NCI-H446 (cell line): ENCODE measurements around the gene HSFX3.
"Not testable (repeated sequence)": the region's sequence is repeated elsewhere in the genome, so short reads cannot be mapped to it uniquely, and the experiment has no call there.

Experiments
- DNase-seq, 2 experiments: peaks; one replicate each; lab custom pipeline; 2025; lab: John Stamatoyannopoulos, UW

HSFX3 gene, protein sequence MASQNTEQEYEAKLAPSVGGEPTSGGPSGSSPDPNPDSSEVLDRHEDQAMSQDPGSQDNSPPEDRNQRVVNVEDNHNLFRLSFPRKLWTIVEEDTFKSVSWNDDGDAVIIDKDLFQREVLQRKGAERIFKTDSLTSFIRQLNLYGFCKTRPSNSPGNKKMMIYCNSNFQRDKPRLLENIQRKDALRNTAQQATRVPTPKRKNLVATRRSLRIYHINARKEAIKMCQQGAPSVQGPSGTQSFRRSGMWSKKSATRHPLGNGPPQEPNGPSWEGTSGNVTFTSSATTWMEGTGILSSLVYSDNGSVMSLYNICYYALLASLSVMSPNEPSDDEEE

DNA sequence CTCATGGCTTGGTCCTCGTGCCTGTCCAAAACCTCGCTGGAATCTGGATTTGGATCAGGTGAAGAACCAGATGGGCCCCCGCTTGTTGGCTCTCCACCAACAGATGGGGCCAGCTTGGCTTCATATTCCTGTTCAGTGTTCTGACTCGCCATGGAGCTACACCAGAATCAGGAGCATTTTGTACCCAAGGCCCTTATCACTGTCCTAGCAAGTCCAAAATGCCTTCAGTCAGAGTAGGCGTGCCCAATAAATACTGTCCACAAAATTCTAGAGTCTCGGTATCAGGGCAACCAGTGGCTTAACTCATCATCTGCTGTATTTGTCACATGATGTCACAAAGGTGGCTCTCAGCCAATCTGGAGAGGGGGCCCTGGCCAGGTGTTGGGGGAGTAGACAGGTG lies at the start of gene HSFX3:
Gene HSFX3, minus strand, starts transcription at position 224 of the 400 bp plus-strand sequence. Its CDS starts 72 bp downstream, at position 152.
- DNase-seq: not testable (repeated sequence)

DNA sequence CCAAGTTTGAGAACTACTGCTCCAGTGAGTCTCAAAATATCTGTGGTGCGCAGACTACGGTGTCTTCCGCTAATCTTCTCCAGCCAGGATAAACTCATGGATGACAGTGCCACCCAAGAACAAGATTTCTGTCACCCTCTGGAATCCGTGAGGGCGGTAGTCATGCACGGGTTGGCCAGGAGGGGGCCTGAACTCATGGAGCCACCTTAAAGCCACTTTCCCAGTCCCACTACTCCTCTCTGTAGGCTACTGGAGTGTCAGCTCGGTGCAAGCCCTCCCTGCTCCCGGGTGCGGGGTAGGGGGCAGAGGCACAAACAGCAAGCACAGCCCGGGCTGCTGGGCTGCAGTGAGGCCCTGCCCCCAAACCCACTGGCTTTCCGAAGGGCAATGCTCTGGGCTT lies 48.9 kb upstream of the HSFX3 start:
- DNase-seq: not testable (repeated sequence)

DNA sequence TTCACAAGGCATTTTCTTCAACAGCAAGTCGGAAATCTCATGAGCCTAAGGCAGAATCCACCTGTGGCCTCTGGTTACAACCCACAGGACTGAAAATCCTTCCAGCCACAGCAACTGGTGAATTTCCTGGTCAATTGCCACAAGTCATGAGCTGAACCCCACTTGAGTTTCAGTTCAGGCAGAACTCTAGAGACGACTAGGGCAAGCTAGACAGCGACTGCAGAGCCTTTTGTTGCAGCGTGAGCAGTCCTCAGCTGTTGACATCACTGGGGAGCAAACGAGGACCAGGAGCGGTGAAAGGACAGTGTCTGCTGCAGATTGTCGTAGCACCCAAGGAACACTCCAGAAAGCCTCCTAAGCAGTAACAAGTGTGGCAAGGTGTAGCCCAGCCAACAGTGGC lies 46.2 kb upstream of the HSFX3 start:
- not testable (repeated sequence) for DNase-seq

DNA sequence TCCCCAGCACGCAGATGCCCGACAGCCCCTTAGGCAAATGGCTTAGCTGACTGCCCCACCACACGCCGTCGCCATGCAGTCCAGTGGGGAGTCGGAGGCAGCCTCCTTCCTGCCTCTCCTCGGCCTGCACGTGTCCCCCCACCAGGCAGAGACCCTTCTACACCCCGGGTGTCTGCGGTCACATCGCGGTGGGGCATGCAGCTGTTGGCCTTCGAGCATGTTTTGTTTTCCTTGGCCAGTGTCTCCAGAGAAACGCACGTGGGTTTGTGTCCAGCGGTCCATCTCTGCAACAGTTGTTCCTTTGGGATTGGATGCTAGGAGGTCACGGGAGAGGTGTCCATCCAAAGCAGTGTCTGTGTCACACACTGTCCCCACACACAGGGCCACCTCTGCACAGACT lies 45.5 kb upstream of the HSFX3 start, which contains the start of gene HSFX2:
Gene HSFX2, minus strand, starts transcription at position 101 of the 400 bp plus-strand sequence. CDS start 614 bp downstream, outside the sequence.
- DNase-seq: not testable (repeated sequence)

DNA sequence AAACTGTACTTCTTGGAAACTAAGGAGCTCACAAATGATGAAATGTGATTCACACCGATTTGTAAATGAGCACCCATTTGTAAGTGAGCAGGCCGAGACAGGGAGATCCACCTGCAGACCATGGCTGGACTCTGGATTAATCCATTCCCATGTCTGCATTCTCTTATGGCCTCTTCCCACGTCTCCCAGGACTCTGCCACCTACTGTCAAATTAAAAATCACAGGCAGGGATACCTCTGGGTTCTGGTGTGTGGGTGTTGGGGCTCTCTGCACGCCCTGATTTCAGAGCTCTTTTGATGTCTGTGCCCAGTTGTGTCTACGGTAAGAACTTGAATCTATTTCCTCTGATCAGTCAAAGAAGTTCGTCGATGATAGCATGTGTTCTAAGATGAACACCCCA lies 41.3 kb upstream of the HSFX3 start:
- not testable (repeated sequence) for DNase-seq

DNA sequence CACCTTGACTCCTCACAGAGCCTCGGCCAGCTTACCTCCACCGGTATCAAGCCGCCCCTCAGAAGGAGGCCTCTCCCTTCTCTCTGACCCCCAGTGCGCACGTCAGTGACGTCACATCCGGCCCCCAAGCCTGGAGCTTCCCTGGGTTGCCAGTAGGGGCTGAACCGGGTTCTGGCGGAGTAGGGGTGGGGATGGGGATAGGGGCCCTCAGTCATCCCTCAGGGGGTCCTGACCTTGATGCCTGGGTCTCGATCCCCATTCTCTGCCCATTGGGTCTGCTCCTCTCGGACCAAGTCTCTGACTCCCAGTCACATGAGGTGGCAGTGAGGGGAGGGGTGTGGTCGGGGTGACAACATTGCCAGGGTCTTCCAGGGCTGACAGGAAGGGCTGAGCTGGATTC lies 37.6 kb upstream of the HSFX3 start, which contains the start of gene MAGEA9B:
Gene MAGEA9B, minus strand, starts transcription at position 101 of the 400 bp plus-strand sequence. CDS start 4,280 bp downstream, outside the sequence.
- not testable (repeated sequence) for DNase-seq

DNA sequence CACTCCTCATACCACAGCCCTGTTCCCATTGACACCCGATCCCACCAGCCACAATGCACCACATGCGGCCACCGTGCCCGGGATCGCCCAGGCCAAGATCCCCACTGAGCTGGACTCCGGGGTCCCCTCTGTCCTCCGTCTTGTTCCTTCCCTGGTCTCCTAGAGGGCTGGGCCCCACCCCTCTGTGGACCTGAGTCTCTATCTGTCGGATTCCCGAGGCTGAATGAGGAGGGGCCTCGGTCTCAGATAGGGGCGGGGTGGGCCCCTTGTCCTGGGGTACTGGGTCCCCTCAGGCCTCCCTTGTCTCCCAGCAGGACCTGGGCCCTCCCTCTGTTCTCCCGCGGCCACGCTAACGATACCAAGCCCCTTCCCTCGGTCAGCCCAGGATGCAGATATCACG lies 35.9 kb upstream of the HSFX3 start:
- not testable (repeated sequence) for DNase-seq

DNA sequence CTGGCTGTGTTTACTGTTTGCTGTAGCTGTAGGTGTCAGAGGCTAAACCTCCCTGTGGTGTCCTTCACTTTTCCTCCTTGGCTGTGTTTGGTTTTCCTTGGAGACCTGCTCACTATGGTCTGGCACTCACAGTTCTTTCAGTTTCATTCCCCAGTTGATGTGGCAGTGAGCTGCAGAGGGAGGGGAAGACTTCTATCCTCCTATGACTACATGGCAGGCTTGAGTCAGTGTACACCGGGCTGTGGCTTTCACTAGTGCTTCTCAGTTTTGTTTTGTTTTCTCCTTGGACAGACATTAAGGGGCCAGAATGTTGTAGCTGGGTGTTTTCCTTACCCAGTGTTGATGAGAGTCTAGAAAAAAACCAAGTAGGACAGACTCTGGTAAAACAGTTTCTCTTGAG lies 23.7 kb upstream of the HSFX3 start:
- not testable (repeated sequence) for DNase-seq

DNA sequence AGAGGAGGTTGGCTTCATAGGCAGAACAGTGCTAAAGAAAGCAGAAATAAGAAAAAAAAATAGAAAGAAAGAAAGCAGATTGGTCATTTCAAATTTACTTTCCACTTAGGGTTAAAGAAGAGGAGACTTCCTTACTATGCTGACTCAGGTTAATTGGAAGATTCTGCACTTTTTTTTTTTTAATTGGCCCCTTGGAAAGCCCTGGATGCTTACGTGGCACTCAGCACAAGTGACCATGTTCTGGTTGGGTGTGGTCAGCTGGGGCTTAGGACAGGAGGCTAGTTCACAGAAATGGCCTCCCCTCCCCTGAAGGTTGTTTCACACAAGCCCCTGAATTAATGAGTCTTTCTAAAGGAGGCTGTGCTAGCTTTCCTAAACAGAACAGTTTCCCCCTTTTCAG lies 23.0 kb upstream of the HSFX3 start:
- DNase-seq: no peak

DNA sequence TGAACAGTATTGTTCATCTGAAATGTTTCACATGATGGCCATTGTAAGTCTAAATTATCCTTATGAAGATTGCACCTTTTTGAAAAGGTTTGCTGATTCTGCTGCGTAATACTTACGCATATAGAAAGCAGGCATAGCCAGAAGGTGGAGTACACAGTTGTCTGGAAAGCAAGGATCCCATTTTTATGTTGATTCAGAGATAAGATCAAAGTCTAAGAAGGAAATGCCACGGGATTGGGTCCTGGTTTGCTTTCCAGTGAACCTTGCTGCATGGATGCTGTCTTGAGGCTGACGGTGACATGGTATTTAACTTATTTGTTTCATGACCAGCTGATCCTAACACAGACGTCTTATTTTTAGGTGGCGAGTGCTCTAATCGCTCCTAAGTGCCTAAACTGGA lies 22.0 kb upstream of the HSFX3 start:
- DNase-seq: no peak

DNA sequence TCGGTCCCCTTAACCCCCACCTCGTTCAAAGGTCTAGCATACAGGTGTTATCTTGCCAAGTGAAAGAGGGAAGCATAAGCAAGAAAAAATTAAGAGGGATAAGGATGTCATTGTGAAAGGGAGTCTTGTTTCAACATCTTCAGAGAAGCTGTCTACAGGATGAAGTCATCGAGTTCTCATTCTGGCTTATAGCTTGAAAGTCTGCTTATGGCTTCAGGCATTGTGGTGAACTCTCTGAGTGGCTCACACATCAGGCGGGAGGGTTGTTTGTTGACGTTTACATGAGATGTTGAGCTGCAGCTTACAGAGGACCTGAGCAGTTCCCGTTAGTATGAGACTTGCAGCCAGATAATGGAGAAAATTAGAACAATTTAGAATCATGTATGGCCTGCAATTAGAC lies 20.9 kb upstream of the HSFX3 start:
- no peak for DNase-seq

DNA sequence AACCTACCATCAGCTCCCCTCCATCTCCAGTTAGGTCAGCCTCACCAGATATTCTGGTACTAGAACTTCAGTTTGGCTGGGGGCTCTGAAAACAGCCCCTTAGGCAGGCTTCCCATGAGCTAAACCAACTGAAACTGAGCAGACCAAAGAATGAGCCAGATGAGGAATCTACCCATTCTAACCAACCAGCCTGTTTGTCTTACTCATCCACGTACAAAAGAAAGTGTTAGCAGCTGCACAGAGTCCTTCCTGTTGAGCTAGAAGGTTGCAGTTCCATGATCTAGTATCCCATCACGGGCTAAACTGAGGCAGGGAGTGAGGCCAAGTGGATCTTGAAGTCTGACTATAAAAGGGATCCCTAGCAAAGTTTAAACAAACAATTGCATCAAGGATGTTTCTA lies 20.0 kb upstream of the HSFX3 start:
- DNase-seq: no peak

DNA sequence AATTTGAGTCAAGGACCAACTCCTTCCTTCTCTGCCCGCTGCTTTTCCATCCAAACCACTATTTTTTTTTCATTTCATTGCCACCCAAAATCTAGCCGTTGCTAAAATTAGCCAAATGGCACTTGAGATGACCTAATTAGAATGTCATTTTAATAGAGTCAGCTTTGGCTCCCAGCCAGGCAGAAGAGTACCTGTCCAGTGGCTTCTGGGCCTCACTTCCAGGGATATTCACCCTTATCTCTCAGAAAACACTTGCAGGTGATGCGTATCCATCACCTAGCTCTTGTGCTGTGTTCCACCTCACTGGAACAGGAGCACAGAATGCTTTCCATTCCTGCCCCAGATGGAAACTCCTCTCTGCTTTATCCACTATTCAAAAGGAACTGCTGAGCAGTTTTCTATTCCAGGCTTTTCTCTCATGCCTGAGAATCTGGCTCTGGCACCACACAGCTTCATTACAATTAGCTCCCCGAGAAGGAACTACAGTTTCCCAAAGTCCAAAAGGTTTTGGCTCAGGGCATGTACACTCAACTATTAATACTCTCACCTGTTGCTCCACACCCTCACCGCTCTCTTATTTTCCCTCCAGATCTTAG lies 19.1 kb upstream of the HSFX3 start:
- DNase-seq: no peak

DNA sequence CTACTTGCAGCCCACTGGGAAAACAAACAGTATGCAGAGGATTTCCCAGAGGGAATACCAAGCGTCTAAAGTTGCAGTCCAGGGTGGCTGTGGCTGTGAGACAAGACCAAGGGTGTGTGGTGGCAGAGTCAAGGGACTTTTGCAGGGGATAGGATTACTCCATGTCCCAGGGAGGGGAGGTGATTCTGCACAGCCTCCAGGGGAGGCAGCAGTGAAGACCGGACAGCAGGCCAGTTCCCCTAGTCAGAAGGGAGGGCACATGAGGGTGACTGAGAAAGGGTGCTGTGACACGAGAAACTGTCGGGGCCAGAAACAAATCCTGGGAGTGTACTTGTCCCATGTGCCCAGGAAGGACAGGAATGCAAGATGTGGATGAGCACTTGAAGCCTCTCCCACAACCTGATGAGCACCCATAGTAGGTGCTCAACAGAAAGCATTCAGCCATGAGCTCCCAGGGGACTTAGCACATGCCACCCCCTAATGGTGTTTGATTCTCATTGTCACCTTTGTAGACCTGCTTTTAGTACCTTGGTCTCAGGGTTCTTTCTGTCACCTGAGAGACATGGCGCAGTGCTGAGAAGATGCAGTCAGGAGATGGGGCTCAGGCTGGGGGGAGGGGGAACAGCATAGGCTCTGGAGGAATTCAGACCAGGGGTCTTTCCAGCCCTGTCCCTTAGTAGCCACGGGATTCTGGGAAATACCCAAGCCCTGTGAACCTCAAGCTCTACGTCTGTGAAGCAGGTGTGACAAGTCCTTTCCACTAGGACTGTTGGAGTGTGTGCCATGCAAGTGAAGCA lies 18.1 kb upstream of the HSFX3 start:
- no peak for DNase-seq

DNA sequence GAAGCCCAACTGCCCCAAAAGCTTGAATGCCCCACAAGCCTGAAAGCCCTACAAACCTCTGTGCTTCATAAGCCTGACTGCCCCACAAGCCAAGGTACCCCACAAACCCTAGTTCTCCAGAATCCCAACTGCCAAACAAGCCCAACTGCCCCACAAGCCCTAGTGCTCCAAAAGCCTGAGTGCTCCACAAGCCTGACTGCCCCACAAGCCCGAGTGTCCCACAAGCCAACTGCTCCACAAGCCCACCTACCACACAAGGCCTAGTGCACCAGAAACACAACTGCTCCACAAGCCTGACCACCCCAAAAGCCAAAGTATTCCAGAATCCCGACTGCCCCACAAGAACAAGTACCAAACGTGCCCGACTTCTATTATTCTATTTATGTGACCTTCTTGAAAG lies 13.6 kb upstream of the HSFX3 start:
- no peak for DNase-seq

DNA sequence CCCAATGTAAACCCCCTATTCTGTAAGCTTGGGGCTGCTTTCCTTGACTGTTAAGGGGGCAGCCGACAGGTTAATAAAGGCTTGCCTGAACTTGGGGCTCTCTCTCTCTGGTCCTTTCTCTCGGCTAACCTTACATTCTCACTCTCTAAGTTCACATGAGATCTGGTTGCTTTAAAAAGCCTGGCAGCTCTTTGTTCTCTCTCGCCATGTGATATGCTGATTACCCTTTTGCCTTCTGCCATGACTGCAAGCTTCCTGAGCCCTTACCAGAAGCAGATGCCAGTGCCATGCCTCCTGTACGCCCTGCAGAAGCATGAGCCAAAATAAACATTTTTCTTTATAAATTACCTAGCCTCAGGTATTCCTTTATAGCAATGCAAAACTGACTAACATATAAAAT lies 5.5 kb upstream of the HSFX3 start:
- not testable (repeated sequence) for DNase-seq

DNA sequence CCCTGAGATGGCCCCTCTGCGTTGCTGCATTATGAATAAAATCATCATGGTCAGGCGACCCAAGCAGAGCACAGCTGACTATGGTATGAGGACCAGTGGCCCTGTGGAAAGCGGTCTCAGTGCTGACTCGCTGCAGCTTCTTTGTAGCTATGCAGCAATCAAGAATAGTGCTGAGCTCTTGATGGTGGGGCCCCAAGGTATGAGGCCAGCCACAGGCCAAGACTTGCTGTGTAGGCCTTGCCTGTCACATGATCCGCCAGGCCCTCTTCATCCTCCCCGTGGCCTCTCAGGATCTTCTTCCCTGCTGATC lies 2.2 kb upstream of the HSFX3 start:
- DNase-seq: not testable (repeated sequence)

DNA sequence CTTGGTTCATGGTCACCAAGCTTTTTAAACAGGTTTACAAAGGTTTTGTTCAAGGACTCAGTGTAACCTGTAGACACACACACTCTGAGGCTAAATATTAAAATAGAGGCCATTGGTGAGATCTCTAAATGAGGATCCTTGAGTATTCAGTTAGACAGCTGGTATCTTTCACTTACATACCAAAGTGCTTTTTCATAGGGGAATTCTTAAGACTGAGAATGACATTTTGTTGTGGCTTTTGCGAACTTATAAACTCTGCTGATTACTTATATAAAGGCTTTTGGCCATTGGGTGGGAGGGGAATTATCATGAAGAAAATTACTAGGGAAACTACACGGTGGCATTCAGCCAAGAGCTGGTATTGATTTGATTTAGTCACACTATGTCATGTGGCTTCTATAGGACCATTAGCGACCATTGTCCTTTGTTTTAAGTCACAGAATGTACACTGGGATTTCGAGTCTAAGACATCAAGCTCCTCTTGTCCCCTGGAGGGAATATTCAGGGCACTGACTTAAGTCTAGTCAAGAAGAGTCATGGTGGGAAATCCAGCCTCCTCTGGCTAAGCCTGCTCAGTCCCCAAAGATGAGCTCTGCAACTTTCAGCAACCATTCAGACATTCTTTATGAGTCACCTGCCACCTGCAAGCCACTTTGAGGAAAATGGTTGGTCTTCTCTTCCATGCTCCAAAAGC lies 1.7 kb upstream of the HSFX3 start:
- DNase-seq: not testable (repeated sequence)

DNA sequence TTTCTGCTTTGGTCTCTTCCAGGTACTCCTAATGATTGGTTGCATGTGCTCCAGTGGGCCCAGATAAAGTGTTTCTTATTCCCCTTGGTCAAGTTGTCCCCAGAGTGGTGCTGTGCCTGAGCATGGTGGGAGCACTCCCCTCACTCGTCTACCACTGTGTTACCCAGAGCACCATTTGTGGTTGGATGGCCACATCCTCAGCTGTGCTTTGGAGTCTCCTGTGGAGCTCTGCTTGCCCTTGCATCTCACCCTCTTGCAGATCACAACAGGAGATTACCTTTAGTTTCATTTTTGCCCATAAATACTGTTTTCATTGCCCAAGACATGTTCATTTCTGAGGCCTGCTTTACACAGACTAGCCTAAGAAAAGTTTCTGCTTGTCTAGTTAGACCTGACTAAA lies 730 bp upstream of the HSFX3 start:
- DNase-seq: not testable (repeated sequence)

DNA sequence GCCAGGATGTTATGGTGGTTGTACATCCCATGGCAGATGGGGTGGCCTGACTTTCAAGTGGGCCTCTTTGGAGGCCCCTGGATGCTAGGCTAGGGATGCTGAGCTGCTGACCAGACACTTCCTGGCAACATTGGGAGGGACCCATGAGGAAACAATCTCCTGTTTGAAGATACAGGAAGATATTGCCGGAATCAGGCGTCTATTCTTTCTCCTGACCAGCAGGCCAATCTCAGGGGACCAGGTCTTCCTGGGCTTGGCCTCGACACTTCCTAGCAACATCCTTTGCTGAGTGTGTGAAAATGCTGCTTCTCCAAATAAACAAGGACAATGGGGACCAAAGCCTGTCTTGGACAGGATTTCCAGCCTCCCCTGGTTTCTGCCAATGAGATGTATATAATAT lies 1.9 kb downstream of the HSFX3 start:
- DNase-seq: not testable (repeated sequence)

DNA sequence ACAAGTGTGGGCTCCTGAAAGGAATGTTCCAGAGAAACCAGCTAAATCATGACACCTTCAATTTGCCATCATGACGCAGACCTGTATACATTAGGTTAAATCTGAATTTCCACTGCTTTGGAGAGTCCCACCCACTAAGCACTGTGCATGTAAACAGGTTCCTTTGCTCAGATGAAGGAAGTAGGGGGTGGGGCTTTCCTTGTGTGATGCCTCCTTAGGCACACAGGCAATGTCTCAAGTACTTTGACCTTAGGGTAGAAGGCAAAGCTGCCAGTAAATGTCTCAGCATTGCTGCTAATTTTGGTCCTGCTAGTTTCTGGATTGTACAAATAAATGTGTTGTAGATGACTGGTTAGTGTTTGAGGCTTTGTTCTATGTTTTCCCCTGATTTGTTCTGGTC lies 2.8 kb downstream of the HSFX3 start:
- not testable (repeated sequence) for DNase-seq
